T-helper 2 cell treated with Interferon-gamma antibody and Interleukin-4, amounts not matched to agents 100 ng/mL and 5 ng/mL, for 36 hours (primary cell): ENCODE results near the gene INPP4A. TPM values are rescaled to one million over a fixed set of nuclear protein-coding genes. Genes with fewer than 3 reads are reported as not detected.

Source experiments
- intact Hi-C: fragments of 100-400 bp; cut with micrococcal nuclease; formaldehyde crosslinking; loops from one replicate; pipeline ENCODE4 v1.15.1; 2023
- total RNA-seq: library from RNA; stranded (reverse); gene quantifications from 2 replicates; pipeline ENCODE4 v1.2.3, GENCODE V29; 2022

The INPP4A gene
- total RNA-seq, 1 donor from 2014 or later: 112 TPM

DNA sequence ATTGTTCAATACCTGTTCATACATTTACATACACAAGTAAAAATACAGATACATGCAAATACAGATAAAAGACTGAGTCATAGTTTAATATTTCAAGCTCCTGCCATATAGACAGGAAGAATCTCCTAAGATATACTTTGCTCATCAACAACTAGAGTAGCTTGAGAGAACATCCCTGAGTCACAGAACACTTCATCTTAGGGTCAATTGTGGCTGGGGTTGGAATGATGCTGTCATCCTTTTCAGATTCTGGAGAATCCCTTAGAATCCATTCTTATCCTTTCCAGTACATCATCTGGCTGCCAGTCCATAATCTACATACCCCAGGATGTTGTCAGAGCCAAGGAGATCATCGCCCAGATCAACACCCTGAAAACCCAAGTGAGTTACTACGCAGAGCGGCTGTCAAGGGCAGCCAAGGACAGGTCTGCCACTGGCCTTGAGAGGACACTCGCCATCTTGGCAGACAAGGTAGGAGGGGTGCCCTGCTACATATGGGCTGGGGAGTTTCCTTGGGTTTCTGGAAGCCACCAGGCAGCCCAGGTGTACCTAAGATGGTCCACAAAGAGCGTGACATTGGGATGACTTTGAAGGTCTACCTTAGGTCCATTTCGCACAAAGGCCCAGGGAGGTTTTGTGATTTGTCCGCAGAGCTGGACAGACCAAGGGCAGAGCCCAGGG, 108.0 kb downstream of the INPP4A start:
- intact Hi-C loops: no loop called here

DNA sequence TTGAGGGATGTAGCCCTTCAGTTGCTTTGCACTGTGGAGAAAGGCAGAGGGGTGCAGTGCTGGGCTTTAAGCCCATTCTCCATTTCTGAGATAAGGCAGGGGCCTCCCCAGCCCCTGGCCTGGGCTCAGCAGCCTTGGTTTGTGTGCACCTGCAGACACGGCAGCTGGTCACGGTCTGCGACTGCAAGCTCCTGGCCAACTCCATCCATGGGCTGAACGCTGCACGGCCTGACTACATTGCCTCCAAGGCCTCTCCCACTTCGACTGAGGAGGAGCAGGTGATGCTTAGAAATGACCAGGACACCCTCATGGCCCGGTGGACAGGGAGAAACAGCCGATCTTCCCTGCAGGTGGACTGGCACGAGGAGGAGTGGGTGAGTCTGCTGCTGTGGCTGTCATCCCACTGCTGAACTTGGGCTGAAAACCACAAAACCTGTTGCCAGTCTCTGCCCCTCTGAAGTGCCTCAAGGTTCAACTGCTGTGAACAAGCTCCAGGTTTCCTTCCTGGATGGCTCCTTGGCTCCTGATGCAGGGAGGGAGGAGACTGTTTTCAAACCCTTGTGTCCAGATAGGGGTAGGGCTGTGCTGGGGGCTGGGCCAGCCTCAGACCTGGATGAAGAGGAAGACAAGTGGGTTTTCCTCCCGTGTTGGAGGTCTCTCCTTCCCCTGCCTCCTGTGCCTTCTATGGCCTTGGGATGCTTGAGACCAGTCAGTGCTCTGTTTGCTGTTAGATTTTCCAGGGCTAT, 109.6 kb downstream of the INPP4A start:
- intact Hi-C loops: no loop called here

GRCh38 chr2:98555696-98556095, 111.0 kb downstream of the INPP4A start:
- intact Hi-C loops: no loop called here

DNA sequence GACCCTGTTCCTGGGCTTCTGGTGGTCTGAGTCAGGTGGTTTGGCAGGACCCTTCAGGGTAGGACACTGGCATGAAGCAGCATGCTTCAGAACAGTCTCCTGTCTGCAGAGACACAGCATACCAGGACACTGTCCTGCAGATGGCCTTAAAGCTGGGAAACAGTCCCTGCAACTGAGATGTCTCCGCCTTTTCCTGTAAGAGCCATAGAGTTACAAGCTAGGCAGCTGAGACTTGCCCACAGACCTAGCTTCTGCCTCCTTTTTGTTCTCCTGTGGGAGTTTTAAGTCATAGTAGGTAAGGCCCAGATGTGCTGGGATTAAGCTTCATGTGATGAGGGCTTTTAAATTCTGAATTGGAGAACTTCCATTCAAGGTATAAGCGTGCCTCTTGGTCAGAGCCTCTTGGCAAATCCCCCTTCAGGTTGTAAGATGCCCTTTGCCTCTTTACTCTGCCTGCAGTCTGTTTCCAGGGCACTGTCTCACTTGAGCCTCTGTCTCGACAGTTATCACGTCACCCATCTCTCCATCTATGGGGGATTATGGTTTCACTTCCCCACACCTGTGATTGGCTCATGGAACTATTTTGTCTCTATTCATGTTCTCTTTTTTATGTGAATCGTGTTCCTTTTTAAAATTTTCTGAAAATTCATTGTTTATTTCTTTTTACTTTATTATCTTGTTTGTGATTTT, 111.8 kb downstream of the INPP4A start:
- intact Hi-C loops: no loop called here

- intact Hi-C loops: no loop called here
These were observed 114.3 kb downstream of the INPP4A start for GRCh38 chr2:98558852-98559530.

DNA sequence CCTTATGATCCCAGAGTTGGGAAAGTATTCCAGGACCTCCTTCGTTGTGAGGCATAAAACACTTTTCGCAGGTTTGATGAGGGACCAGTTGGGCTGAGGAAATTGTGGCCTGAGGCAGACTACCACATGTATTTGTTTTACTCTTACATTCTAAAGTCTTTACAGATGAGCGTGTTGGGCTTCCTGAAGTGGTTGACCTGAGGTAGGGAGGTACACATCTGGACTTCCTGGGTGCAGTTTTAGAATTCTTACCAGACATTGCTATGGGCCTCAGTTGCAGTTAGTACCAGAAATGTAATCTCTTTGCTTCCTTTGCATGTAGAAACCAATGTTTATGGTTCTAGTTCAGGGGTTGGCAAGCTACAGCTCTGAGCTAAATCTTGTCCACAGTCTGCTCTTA, 114.9 kb downstream of the INPP4A start:
- intact Hi-C loops: no loop called here

DNA sequence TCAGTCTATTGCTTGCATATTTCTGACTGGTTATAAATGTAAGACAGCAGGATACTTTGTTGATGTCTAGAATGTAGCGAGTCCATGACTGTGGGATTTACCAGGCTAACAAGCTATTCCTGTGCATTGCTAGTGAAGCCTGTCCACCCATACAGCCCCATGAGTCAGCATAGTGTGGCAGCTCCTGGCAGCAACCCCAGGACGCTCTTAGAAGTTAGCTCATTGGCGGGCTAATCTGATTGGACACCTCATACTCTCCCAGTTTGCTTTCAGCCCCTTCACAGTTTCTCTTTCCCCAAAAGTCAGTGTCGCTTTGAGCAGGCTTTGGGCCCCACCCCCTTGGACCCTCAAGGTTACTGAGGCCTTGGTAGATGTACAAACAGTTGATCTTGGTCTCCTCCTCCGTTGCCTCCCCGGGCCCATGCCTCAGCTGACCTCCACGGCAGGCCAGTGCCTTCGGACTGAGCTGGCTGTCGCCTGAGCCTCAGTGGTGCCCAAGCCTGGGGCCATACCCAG, 115.7 kb downstream of the INPP4A start:
- intact Hi-C loops: no loop called here

- intact Hi-C loops: no loop called here
These were observed 116.4 kb downstream of the INPP4A start for GRCh38 chr2:98561018-98561417.

DNA sequence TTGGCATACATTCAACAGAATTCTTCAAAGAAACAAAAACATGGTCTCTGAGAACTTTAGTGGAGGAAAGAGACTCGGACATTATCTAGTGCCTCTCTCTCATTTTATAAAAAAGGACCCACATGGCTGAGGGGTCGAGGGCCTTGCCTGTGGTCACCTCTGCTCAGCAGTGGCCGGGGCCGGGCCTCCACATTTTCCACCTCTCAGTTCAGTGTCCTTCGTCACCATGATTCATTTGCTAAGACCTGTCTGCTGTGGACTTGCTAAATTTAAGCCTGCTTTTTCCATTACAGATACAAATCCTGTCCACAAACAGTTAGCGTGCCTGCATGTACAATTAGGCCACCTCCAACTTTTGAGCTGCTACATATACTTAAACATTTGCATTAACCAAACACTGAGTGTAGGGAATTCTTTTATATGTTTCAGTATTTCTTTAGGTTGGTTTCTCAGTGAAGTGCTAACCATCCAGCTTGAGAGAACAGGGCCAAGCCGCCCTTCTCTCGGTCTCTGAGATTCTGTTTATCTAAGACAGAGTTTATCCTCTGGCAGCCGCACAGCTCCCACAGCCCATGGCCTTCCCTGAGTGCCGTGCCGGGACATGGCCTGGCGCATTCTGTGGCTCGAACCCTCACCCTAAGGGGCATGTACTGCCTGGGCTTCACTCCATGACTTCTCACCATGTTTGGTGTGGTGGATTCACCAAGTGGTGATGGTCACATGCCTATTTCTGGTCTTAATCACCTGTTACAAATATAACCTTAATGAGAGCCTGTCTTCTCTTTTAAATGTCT, 117.4 kb downstream of the INPP4A start:
- intact Hi-C loops: no loop called here

DNA sequence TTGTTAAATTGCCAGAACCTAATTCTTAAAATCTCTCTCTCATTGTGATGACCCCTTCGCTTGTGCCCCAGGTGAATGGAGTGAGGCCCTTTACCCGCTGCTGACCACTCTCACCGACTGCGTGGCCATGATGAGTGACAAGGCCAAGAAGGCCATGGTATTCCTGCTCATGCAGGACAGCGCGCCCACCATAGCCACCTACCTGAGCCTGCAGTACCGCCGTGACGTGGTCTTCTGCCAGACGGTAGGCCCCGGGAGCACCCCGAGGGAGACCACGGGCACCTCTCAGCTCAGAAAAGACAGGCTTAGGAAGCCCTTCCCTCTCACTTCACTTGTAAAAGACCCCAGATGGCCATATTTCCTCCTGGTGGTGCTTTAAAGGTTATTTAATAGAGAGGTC, 118.7 kb downstream of the INPP4A start:
- intact Hi-C loops: no loop called here

GRCh38 chr2:98564541-98565132, 120.0 kb downstream of the INPP4A start:
- intact Hi-C loops: no loop called here

- intact Hi-C loops: no loop called here
These were observed 120.7 kb downstream of the INPP4A start for GRCh38 chr2:98565286-98565860.

DNA sequence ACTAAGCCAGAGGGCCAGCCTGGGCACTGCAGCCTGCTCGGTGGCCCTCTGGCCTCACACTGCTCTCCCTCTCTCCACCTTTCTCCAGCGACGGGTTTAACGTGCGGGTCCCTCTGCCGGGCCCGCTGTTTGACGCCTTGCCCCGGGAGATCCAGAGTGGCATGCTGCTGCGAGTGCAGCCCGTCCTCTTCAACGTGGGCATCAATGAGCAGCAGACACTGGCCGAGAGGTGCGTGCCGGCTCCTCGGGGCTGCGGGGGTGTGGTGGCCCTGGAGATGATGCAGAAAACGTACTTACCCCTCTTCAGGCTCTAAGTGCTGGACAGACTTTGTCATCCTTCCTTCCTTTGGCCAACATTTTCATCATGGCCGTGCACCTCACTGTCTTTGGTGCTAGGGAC, 121.3 kb downstream of the INPP4A start:
- intact Hi-C loops: no loop called here

DNA sequence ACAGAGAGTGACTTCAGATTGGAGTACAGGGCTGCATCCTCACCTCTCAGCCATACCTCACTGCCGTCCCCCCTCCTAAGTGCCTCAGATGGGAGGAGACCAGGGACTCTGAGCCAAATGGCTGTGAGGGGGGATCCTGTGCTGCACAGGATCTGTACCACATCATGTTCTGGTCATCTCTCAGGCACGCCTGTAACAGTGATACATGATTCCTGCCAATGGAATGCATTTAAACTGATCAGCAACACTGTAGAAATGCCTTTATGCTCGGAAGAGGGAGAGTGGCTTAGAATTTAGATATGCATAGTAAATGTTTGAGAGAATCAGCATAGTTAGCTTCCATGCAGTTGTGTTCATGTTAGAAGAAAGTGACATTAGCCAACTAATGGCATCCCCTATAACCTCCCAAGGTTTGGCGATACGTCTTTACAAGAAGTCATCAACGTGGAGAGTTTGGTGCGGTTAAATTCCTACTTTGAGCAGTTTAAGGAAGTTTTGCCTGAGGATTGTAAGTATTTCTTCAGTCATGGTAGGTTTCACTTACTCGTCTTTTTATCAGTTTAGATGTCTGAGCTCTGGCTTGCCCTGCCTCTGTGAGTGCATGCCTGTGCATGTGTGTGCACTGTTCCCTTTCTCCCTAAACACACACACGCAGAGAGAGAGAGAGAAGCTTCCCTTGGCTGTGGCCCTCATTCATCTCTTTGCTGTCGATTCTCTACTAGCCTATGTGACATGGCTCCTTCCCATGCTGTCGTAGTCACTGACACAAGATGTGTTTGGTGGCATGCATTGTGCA, 123.7 kb downstream of the INPP4A start:
- intact Hi-C loops: loop anchor here (2.0 kb wide), 1 partner anchor 268 kb away; no protein-coding TSS in a partner anchor

DNA sequence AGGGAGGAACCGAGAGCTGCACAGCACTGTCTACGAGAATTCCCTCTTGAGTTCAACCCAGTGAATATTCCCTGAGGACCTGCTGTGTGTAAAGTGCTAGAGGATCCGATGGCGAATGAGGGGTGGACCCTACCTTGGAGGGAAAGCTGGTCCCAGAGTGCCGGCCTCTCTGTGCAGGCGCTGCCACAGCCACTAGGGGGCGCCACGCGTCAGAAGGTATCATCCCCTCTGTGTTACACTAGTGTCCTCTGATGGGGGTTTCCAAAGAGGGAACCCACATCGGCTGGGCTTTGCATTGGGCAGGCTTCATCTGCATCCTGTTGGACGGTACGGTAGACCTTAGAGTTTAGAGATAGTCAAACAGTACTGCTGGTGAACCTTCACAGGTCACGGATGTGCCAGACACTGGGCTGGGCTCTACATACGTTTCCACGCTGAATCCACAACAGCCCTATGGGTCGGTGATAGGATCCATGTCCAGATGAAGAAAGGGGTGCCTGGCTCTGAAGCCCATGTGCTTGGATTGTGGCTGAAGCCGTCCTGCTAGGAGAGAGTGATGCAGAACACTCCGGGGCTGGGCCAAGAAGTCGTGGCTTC, 124.6 kb downstream of the INPP4A start:
- intact Hi-C loops: loop anchor here (2.0 kb wide), 1 partner anchor 268 kb away; no protein-coding TSS in a partner anchor

GRCh38 chr2:98569915-98570314, 125.3 kb downstream of the INPP4A start:
- intact Hi-C loops: loop anchor here (2.0 kb wide), 1 partner anchor 267 kb away; no protein-coding TSS in a partner anchor

DNA sequence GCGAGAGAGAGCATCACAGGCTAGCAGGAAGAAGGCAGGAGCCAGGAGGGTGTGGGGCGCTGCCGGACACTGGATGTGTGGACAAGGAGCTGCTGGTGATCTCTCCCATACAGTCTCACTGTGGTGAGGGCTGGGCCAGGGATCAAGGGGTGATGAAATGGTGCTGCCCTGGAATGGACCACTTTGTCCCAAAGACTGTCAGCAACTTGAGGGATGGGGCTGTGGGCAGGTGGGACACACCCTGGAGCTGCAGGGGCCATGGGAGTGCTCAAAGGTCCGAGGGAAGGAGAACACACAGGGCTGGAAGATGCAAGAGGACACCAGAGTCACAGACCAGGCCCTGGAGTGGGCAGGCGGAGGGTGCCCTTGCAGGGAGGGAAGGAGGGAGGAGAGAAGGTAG, 125.7 kb downstream of the INPP4A start:
- intact Hi-C loops: no loop called here

DNA sequence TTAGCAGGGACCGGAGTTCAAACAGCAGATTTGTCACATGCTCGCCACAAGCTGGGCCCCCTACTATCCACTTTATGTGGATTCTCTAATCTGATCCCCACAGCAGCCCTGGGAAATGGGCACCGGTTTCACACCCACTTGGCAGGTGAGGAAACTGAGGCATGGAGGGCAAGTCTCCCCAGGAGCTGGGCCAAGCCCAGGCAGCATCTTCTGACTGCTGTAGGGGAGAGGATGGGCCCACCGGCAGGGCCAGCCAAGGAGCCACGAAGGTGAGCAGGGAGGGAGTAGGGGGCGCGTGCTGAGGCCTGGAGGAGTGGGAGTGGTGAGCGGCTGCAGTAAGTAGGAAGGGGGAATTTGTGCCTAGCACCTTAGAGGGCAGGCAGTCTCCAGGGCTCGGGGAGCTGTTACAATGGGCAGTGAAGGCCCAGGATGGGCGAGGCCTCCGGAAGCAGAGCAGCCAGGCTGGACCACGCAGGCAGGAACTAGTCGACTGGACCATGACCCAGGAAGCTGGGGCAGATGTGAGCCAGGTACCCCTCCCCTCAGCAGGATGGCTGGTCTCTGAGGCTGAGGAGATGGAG, 126.6 kb downstream of the INPP4A start:
- intact Hi-C loops: no loop called here
